NT2/D1 (cell line): ENCODE measurements around the gene SYNRG.

ENCODE experiments used
- DNase-seq: peaks from one replicate; pipeline ENCODE4 v3.0.0-alpha.2; 2011; ENCODE audit warnings: low read depth, low spot score
- H3K27me3 ChIP-seq: 2 replicates; pipeline ENCODE4 v1.6.0; 2011; ENCODE audit warnings: mild to moderate bottlenecking; ENCODE audit not compliant: insufficient read length, insufficient read depth
- H3K36me3 ChIP-seq: 2 replicates; pipeline ENCODE4 v1.6.1; 2011; ENCODE audit warnings: mild to moderate bottlenecking, low read length, mixed read lengths; ENCODE audit not compliant: insufficient read depth, insufficient read length
- H3K4me1 ChIP-seq: 2 replicates; pipeline ENCODE4 v1.5.1; 2011; ENCODE audit not compliant: insufficient read depth, insufficient read length
- H3K4me3 ChIP-seq: 2 replicates; pipeline ENCODE4 v1.5.1; 2011; ENCODE audit warnings: low read depth; ENCODE audit not compliant: insufficient read length
- H3K9ac ChIP-seq: 2 replicates; pipeline ENCODE4 v1.6.0; 2011; ENCODE audit warnings: low read depth; ENCODE audit not compliant: insufficient read length
- H3K9me3 ChIP-seq: 2 replicates; pipeline ENCODE4 v1.5.1; 2011; ENCODE audit warnings: mild to moderate bottlenecking, low read length; ENCODE audit not compliant: insufficient read depth
- SUZ12 ChIP-seq: IDR thresholded peaks from 2 replicates; pipeline ENCODE4 v1.6.1; 2011; ENCODE audit not compliant: insufficient read length, insufficient read depth; ENCODE audit errors: extremely low read depth
- YY1 ChIP-seq: IDR thresholded peaks from 2 replicates; pipeline ENCODE4 v1.6.1; 2011; ENCODE audit not compliant: insufficient read length, insufficient read depth
- ZNF274 ChIP-seq: IDR thresholded peaks from 2 replicates; pipeline ENCODE4 v1.6.1; 2011; ENCODE audit warnings: mild to moderate bottlenecking, low read depth, low read length

Gene SYNRG

DNA sequence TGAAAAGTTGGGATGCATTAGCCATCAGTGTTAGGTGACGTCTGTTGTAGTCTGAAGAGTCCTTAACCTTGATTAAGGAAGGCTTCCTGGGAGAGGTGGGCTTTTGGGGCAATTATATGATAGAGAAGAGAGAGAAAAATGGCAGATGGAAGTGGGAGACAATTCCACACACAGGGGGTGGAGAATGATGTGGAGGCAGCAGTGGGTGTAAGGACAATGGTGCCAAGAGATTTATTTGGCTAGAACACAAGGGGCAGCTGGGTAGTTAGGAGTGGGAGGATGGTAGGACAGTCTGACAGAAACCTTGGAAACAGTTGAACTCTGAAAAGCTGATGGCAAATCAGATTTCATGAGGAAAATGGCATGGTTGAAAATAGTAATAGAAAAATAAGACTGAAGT, 130.2 kb downstream of the SYNRG start:
- Histone ChIP-seq H3K4me3 (no peak overlapping the region), H3K27me3 (no peaks in the 10 kb centered on the region), H3K36me3 (peaks cover 44% of the 10 kb centered on the region), H3K9me3 (no peaks in the 10 kb centered on the region), H3K4me1 (no peaks in the 10 kb centered on the region), H3K9ac (no peak overlapping the region)
- no peak for DNase-seq
- TF ChIP-seq YY1 (no peak), ZNF274 (no peak), SUZ12 (no peak)

DNA sequence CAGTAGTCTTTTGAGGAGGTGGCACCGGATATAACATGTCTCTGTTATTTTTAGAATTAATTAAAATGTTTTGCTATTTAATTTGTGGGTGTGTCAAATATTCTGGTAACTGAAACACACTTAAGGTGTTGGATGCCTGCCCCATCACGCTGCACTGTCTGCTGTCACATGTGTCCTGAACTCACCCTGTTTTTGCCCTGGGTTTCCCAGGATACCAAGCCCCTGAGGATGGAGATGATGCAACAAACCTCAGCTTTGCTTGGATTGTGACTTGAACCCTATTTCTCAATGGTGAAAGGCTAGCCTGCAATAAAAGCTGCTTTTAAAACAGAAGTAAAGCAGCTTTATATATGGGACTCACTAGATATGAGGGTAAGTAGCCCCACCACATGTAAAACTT, 131.0 kb downstream of the SYNRG start:
- Histone ChIP-seq H3K9me3 (no peaks in the 10 kb centered on the region), H3K4me1 (no peaks in the 10 kb centered on the region), H3K9ac (no peak overlapping the region), H3K36me3 (peaks cover 49% of the 10 kb centered on the region), H3K27me3 (no peaks in the 10 kb centered on the region), H3K4me3 (no peak overlapping the region)
- no peak for TF ChIP-seq ZNF274
- no peak for TF ChIP-seq YY1
- no peak for TF ChIP-seq SUZ12
- no peak for DNase-seq

DNA sequence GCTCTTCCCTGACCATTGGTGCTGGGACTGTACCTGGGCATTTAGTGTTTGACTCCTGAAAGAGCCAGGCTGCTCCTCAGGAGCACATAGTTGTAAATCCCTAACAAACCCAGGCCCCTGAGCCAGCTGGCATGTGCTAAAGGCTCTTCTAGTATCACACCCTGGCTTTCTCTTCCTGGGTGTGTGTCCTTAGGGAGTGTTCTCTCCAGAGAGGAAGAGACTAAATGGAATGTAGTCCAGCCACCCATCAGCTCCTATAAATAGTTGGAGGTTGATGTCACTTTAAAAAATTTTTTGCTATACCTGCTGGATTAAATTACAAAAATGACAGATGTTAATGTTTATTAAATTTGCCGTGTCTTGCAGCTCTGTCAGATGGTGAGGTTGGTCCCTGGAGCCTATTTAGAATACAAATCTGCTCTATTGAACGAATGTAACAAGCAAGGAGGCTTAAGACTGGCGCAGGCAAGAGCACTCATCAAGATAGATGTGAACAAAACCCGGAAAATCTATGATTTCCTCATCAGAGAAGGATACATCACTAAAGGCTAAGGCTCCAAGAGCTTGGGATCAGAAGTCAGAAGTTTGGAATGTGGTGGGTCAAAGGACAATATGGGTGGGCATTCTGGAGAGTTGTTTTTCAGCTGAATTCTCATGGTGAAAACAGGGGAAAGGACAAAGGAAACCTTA, 132.6 kb downstream of the SYNRG start:
- Histone ChIP-seq H3K27me3 (no peaks in the 10 kb centered on the region), H3K4me1 (no peaks in the 10 kb centered on the region), H3K9ac (no peak overlapping the region), H3K4me3 (no peak overlapping the region), H3K9me3 (no peaks in the 10 kb centered on the region), H3K36me3 (peaks cover 58% of the 10 kb centered on the region)
- DNase-seq, result no peak
- TF ChIP-seq YY1 (no peak), SUZ12 (no peak), ZNF274 (no peak)

DNA sequence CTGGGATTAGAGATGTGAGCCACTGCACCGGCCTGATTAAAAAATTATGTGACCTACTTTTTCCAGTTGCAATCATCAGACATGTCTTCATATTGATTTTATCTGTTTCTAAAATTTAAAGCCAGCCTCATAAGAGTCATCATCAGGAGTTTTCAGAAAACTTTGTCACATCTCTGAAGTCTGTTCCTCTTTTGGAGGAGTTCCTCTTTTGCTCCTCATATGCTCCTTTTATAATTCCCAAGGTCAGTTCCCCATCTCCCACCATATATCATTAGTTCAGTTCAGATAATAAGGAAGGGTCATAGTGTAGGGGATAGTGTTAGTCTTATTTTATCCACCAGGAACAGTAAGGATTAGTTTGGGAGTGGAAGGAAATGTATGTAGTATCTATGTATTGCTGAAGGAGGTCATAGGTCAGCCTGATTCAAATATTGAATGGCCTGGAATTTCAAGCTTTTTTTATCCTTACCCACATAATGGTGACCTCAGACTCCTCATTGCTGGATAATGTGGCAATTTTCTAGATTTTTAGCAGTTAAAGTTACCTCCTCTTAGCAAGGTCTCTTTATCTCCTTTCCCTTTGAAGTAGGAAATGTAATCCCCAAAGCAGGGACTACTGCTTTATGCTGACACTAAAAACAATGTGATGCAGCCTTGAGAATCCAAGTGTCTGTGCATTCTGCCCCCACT, 133.3 kb downstream of the SYNRG start:
- Histone ChIP-seq H3K9me3 (no peaks in the 10 kb centered on the region), H3K4me3 (no peak overlapping the region), H3K4me1 (no peaks in the 10 kb centered on the region), H3K36me3 (peaks cover 62% of the 10 kb centered on the region), H3K27me3 (no peaks in the 10 kb centered on the region), H3K9ac (no peak overlapping the region)
- TF ChIP-seq ZNF274, result no peak
- TF ChIP-seq SUZ12, result no peak
- no peak for TF ChIP-seq YY1
- DNase-seq, result no peak

DNA sequence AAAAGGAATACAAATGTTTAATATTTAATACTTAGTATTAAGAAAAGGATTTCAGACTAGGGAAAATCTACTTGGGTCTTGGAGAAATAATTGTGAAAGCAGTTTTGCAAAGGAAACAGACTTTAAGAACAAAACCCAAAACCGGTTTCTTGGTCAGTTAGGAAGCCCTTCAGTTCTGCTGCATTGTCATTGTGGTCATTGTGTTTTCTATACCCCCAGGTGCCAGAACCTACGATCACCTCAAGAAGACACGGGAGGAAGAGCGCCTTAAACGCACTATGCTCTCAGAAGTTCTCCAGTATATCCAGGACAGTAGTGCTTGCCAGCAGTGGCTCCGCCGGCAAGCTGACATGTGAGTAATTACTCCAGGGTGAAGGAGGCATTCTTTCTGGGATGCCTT, 139.0 kb downstream of the SYNRG start:
- TF ChIP-seq YY1 (no peak), SUZ12 (no peak), ZNF274 (no peak)
- H3K9ac ChIP-seq, result no peak overlapping the region
- H3K9me3 ChIP-seq, result no peaks in the 10 kb centered on the region
- H3K27me3 ChIP-seq, result no peaks in the 10 kb centered on the region
- H3K36me3 ChIP-seq, result peaks cover 69% of the 10 kb centered on the region
- no peak overlapping the region for H3K4me3 ChIP-seq
- H3K4me1 ChIP-seq, result no peaks in the 10 kb centered on the region
- DNase-seq, result no peak

DNA sequence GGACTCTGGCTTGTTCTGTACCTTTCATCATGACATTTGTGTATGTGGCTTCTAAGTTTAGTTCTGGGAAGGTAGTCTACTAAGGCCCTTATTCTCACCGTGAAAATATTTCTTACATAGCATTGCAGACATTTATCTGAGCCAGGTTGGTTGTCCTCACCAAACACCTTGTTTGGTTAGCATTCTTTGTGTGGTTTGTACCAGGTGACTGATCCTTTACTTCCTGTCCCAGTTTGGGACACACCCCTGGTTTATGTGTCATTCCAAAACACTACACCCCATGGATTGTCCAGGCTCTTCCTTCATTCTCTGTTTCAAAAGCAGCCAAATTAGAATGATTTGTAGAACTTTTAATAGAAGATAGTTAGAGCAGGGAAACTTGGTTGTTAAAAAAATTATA, 142.7 kb downstream of the SYNRG start:
- Histone ChIP-seq H3K9me3 (no peaks in the 10 kb centered on the region), H3K36me3 (peaks cover 59% of the 10 kb centered on the region), H3K27me3 (no peaks in the 10 kb centered on the region), H3K9ac (no peak overlapping the region), H3K4me1 (no peaks in the 10 kb centered on the region), H3K4me3 (no peak overlapping the region)
- no peak for DNase-seq
- TF ChIP-seq YY1, result no peak

DNA sequence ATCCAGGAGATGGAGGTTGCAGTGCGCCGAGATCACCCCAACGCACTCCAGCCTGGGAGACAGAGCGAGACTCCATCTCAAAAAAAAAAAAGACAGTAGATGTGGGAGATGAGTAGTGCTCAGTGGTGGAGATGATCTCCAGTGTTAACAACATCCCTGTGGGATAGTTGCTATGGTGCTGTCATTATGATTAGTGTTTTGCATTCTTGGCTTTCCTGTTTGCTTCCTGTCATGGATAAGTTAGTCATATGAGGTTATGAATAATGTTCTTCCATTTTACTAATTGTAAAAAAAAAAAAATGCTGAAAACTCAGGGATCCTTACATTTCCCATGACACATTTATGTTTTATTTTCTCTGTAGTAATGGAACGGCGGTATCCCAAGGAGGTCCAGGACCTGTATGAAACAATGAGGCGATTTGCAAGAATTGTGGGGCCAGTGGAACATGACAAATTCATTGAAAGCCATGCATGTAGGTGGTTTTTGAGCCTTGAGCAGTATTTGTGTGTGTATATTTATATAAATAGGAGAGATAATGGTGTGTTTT, 144.1 kb downstream of the SYNRG start:
- Histone ChIP-seq H3K36me3 (peaks cover 55% of the 10 kb centered on the region), H3K9me3 (no peaks in the 10 kb centered on the region), H3K27me3 (no peaks in the 10 kb centered on the region), H3K4me1 (no peaks in the 10 kb centered on the region), H3K4me3 (no peak overlapping the region), H3K9ac (no peak overlapping the region)
- TF ChIP-seq SUZ12, result no peak
- no peak for TF ChIP-seq ZNF274
- TF ChIP-seq YY1, result no peak
- DNase-seq, result no peak
